HPDE6-E6E7 (cell line): ENCODE measurements around the gene CMIP.
"Not testable (repeated sequence)": the region's sequence is repeated elsewhere in the genome, so short reads cannot be mapped to it uniquely, and the experiment has no call there.

Source experiments
- DNase-seq: peaks from one replicate; pipeline ENCODE4 v3.0.0; 2011; ENCODE audit warnings: missing footprints; ENCODE audit errors: extremely low spot score

Gene CMIP

GRCh38 chr16:81566086-81567007 lies 121.7 kb downstream of the CMIP start:
- DNase-seq: no peak

GRCh38 chr16:81567087-81567486 lies 122.5 kb downstream of the CMIP start:
- DNase-seq: no peak

GRCh38 chr16:81567987-81568748 lies 123.6 kb downstream of the CMIP start:
- DNase-seq: peak; percentile 87

GRCh38 chr16:81568749-81569087 lies 124.1 kb downstream of the CMIP start:
- no peak for DNase-seq

DNA sequence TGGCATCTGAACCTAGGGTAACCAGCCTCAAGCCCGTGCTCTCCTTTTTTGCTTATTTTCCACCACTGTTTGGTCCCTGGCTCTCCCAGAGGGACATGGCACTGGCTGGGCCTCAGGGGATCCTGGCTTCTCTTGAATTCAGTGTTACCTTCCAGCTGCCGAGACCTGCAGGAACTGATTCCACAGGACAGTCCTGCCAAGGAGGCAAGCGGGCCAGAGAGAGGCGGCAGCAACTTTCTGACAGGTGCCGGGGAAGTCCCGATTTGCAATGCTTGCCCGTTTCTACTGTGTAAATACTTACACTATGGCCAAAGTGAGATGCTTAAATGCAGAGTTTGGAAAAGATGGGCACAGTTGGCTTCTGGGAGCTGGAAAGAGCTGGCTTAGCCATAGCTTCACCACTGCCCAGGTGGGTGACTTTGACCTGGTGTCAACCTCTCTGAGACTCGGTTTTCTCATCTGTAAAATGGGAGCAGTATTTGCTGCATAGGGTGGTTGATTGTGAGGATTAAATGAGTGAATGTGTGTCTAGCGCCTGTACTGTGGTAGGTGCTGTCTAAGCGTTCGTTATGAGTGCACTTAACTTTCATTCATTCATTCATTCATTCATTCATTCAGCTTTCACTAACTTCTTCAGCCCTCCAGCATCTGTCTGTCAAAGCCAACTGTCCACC lies 124.9 kb downstream of the CMIP start:
- DNase-seq: no peak

GRCh38 chr16:81570151-81570846 lies 125.7 kb downstream of the CMIP start:
- DNase-seq: no peak

DNA sequence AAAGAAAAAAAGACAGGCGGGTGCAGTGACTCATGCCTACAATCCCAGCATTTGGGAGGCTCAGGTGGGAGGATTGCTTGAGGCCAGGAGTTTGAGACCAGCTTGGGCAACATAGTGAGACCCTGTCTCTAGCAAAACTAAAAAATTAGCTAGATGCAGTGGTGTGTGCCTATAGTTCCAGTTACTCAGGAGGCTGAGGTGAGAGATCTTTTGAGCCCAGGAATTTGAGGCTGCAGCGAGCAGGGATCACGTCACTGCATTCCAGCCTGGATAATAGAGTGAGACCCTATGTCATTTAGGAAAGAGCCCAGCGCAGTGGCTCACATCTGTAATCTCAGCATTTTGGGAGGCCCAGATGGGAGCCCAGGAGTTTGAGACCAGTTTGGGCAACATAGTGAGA lies 126.6 kb downstream of the CMIP start:
- DNase-seq: no peak

DNA sequence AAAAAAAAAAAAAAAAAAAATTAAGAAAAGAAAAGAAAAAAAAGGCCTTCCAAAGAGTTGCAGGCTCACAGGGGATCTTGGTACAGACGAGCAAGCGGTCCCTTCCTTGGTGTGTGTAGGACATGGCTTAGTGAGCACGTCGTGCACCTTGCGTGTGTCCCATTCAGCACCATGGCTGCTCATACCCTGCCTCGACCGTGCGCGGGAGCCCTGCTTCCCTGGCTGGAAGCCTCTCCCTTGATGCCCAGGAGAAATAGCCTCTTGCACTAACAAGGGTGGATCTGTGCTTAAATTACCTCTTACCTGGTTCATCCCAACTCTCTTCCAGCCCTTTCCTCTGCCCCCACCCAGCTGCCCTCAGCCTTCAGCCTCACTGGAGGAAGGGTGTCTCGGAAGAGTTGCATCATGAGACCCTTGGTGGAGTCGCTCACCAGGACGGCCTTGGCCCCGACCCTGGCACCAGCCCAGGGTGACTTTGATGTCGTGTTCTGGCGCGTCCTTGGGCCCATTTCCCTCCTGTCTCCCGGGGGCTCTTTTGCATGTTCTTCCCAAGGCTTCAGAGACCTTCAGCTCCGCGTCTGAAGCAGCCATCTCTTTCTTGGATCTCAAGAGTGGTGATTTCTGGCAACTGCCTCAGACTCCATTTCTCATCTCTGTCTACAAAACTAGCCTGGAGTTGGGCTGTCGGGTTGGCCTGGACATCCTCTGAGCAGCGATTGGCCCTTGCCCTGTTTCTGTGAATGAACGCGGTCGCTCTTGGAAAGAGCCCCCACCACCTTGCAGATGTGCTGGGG lies 127.2 kb downstream of the CMIP start:
- DNase-seq: no peak

DNA sequence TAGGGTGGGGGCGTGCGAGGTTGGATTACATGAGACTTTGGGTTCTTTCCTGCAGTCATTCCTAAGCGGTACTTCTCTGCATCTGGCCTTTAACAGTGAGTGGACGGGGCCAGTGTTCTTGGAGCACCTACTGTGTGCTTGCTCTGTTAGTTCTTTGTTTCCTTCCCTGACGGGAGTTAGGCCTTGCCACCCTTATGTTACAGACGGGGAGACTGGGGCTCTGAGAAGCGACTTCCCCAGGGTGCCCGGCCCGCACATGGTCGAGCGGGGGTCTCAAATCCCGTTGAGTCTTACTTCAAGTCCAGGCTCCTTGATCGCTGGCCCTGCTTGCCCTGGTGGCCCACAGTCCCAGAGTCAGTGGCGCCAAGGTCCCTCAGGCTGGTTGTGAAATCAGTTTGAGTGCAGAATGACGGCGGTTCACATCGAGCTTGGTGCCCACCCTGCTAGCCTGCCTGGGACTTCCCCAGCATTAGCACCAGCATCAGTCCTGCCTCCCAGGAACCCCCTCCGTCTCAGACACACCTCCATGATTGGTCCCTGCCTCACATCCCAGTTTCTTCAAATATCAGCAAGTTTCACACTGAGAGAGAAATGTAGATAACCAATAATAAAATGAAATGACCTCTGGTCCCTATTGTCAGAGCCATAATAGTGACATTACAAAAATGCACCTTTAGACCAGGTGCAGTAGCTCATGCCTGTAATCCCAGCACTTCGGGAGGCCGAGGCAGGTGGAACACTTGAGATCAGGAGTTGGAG lies 128.0 kb downstream of the CMIP start:
- DNase-seq: no peak

- DNase-seq: no peak
Measured at GRCh38 chr16:81573533-81574020, 129.0 kb downstream of the CMIP start.

- DNase-seq: no peak
Measured at GRCh38 chr16:81574168-81574567, 129.6 kb downstream of the CMIP start.

GRCh38 chr16:81575307-81575706 lies 130.7 kb downstream of the CMIP start:
- no peak for DNase-seq

- DNase-seq: no peak
Measured at GRCh38 chr16:81575834-81576233, 131.2 kb downstream of the CMIP start.

DNA sequence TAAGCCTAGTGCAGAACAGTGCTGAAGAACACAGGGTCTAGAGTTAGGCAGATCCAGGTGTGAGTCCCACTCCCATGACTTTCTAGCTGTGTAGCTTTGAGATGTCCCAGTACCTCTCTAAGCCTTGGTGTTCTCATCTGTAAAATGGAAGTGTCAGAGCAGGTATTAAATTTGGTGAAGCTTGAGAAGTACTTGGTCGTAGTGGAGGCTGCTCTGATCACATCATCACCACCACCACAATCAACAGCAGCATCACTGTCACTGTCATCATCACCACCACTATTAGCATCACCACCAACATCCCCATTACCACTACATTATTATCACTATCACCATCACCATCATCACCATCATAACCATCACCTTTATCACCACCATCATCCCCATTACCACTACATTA lies 132.1 kb downstream of the CMIP start:
- DNase-seq: no peak

- not testable (repeated sequence) for DNase-seq
Measured at GRCh38 chr16:81577272-81577671, 132.7 kb downstream of the CMIP start.

DNA sequence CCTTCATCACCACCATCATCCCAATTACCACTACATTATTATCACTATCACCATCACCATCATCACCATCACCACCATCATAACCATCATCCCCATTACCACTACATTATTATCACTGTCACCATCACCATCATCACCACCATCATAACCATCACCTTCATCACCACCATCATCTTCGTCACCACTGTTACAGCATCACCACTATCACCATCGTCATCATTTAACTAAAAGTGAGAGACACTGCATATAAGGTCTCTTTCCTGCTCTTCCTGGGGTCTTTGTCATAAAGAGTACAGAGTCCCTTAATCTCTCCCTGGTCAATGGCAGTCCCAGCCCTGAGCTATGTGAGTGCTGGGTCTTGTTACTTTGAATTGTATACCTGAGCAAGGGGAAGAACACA lies 133.5 kb downstream of the CMIP start:
- no peak for DNase-seq

DNA sequence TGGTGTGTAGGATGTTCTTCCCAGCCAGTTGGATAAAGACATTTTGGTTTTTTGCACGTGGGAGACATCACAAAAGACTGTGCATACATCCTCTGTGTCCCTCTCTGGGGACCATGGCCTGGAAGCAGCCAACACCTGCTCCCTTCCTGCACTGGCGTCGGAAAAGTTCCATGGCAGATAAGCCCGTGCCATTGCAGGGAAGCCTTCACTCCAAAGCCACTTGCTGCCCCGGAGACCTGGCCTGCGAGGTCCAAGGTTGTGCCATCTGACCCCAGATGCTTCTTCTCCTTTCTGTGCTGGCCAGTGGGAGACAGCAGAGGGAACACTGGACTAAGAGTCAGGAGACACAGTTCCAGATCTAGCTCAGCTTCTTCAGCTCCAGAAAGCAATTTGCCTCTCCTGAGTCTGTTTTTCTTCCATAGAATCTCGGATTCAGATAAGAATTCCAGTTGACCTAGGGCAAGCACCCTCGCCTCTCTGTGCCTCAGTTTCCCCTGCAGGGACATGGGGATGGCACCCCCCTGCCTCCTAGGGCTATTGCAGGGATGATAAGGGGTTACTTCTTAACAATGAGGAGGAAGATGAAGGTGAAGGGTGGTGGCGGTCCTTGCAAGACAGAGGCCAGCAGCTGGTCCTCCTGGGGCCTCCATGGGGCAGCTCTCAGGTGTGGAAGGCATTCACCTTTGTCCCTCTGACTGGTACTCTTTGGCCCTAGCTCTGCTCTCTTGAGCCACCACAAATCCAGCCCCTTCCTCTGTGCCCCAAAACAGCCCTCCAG lies 134.2 kb downstream of the CMIP start:
- DNase-seq: no peak

GRCh38 chr16:81581107-81581506 lies 136.5 kb downstream of the CMIP start:
- DNase-seq: peak; percentile 100
